Aorta (tissue), 5 donors: ENCODE data around the gene TRPV4. TPM values are rescaled to one million over a fixed set of nuclear protein-coding genes. Genes with fewer than 3 reads are reported as not detected.
"Not testable (repeated sequence)": the region's sequence is repeated elsewhere in the genome, so short reads cannot be mapped to it uniquely, and the experiment has no call there.

Experiments used
- ATAC-seq: fragments of 200-7000 bp; cut with Tn5 transposase; one replicate; pipeline ENCODE4 v1.9.1; 2022; ENCODE audit warnings: moderate library complexity; ENCODE audit not compliant: low FRiP score
- DNase-seq, 2 donors: peaks; one replicate each; pipeline ENCODE4 v3.0.0-alpha.2; 2020
- H3K27ac ChIP-seq, 2 donors: one replicate each; pipeline ENCODE4 v1.5.1; 2013; ENCODE audit warnings: low read length in 2 of 2, mild to moderate bottlenecking in 2 of 2, moderate library complexity in 2 of 2, control low read depth in 1 of 2, inconsistent platforms in 1 of 2, low read depth in 1 of 2
- H3K27me3 ChIP-seq, 2 donors: one replicate each; pipeline ENCODE4 v1.6.1; 2013; ENCODE audit warnings: control low read depth in 1 of 2, low read length in 1 of 2, mild to moderate bottlenecking in 1 of 2, moderate library complexity in 1 of 2; ENCODE audit not compliant: insufficient read depth in 2 of 2, control insufficient read depth in 1 of 2
- H3K36me3 ChIP-seq, 2 donors: one replicate each; pipeline ENCODE4 v1.6.1; 2013; ENCODE audit warnings: control low read depth in 1 of 2, low read length in 1 of 2, mild to moderate bottlenecking in 1 of 2; ENCODE audit not compliant: insufficient read depth in 2 of 2, control insufficient read depth in 1 of 2
- H3K4me1 ChIP-seq, 2 donors: one replicate each; pipeline ENCODE4 v1.6.1; 2013; ENCODE audit warnings: low read length in 2 of 2, control low read depth in 1 of 2, mild to moderate bottlenecking in 1 of 2, moderate library complexity in 1 of 2; ENCODE audit not compliant: insufficient read depth in 2 of 2, control insufficient read depth in 1 of 2
- H3K4me3 ChIP-seq, 2 donors: one replicate each; pipeline ENCODE4 v1.5.1; 2013; ENCODE audit warnings: low read length in 2 of 2, control low read depth in 1 of 2, mild to moderate bottlenecking in 1 of 2
- H3K9me3 ChIP-seq: one replicate; pipeline ENCODE4 v1.6.1; 2013; ENCODE audit warnings: mild to moderate bottlenecking, low read length; ENCODE audit not compliant: control insufficient read depth
- WGBS, 2 donors: extraction: QIAGEN DNeasy Blood & Tissue Kit; methylation state at CpG; one replicate each; pipeline ENCODE4 v1.1.7; 2013; 5-methylcytosine and 5-hydroxymethylcytosine counted together
- intact Hi-C, 2 donors: fragments of 100-400 bp; cut with DNase I; formaldehyde crosslinking; loops; one replicate each; pipeline versions ENCODE4 v1.14.2 to v1.15.0; 2022
- polyA plus RNA-seq, 2 donors: library from polyadenylated mRNA; stranded (reverse); fragments of 200-250 nt; gene quantifications; one replicate each; pipeline ENCODE4 v1.2.3, GENCODE V29; 2013
- total RNA-seq, 2 donors: library from RNA; stranded (reverse); fragmentation: NEBNext Ultra II Directional; extraction: Animal tissue kit (Norgen Biotek cat#: 25700); gene quantifications; one replicate each; pipeline ENCODE4 v1.2.1, GENCODE V29; 2021
- donor health status: healthy with polysubstance abuse.
- donor health status: Bipolar disorder and iron deficiency.
- donor health status: DM: no; HTN: no; CAD: no.
- donor health status: DM: no; HTN: no; CAD: no.
- donor health status: DM: yes; HTN: yes; CAD: no.

Gene TRPV4
- total and polyA plus RNA-seq, 4 donors = 0.08 to 3.9 (median 1.9) TPM

DNA sequence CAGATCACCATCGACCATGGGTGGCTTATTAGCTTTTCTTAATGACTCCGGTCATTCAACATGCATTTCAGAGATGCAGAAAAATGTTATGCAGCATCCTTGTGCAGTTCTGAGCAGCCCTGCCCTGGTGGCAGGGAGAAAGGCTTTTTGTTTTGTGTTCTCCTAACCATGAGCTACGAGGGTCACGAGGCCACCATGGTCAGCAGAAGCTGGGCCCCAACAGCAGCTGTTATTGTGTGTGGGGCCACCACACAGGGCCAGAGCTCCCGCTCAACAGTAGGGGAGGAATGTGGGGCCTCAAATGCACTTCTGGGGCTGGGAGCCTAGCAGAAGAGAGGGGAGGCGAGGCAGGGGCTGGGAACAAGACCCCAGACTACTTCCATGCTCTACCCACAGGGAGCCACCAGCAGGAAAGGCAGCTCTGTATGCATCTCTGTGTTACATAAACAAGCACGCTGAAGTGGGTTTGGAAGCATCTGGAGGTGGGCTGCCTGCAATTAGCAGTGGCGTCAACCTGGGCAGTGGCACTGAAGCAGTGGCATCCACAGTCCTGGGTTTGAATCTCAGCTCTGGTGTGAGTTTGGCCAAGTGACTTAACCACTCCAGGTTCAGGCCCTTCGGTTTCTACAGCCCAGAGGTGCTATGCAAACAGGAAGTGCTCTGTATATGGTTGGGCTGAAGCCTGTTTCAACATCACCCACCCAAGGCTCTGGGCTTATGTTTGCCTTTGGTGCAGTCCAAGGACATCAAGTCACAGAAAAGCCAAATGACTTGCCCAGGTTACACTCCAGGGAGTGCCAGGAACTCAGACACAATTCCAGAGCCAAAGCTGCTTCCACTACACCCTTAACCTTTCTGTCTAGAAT lies 30.9 kb upstream of the TRPV4 start:
- H3K4me1 ChIP-seq = no peaks in the 10 kb centered on the region
- WGBS, 2 donors = 68 to 70% methylated on average over 9 of the region's 9 CpGs
- H3K36me3 ChIP-seq = no peaks in the 10 kb centered on the region
- H3K4me3 ChIP-seq = no peak overlapping the region
- intact Hi-C loops = no loop called here
- H3K27ac ChIP-seq = no peak overlapping the region
- no peak for DNase-seq
- ATAC-seq = peak; percentile 50
- H3K27me3 ChIP-seq = no peaks in the 10 kb centered on the region
- H3K9me3 ChIP-seq = no peaks in the 10 kb centered on the region

GRCh38 chr12:109862491-109862890 lies 29.3 kb upstream of the TRPV4 start:
- WGBS, 2 donors = 89 to 94% methylated on average over 9 of the region's 9 CpGs
- H3K27me3 ChIP-seq, H3K36me3 ChIP-seq, H3K9me3 ChIP-seq, intact Hi-C loops, H3K4me3 ChIP-seq, H3K27ac ChIP-seq, ATAC-seq, H3K4me1 ChIP-seq, DNase-seq: not testable (repeated sequence)

GRCh38 chr12:109861689-109862314 lies 28.6 kb upstream of the TRPV4 start:
- no peak for DNase-seq
- H3K27ac ChIP-seq = no peak overlapping the region
- no peaks in the 10 kb centered on the region for H3K27me3 ChIP-seq
- no peak overlapping the region for H3K4me3 ChIP-seq
- no peaks in the 10 kb centered on the region for H3K4me1 ChIP-seq
- intact Hi-C loops = no loop called here
- no peak for ATAC-seq
- peaks cover 2 to 6% of the 10 kb centered on the region in 2 donors for H3K36me3 ChIP-seq
- WGBS, 2 donors = 77 to 82% methylated on average over 17 of the region's 17 CpGs
- no peaks in the 10 kb centered on the region for H3K9me3 ChIP-seq

GRCh38 chr12:109860977-109861376 lies 27.8 kb upstream of the TRPV4 start:
- H3K27ac ChIP-seq = no peak overlapping the region
- peaks cover 2 to 6% of the 10 kb centered on the region in 2 donors for H3K36me3 ChIP-seq
- H3K9me3 ChIP-seq = no peaks in the 10 kb centered on the region
- no peaks in the 10 kb centered on the region for H3K27me3 ChIP-seq
- 92 to 94% methylated on average over 5 of the region's 5 CpGs for WGBS, 2 donors
- H3K4me3 ChIP-seq = no peak overlapping the region
- intact Hi-C loops = no loop called here
- DNase-seq (no peak), ATAC-seq (no peak)
- H3K4me1 ChIP-seq = no peaks in the 10 kb centered on the region

- Histone ChIP-seq H3K27me3 (no peaks in the 10 kb centered on the region), H3K36me3 (peaks cover 2 to 6% of the 10 kb centered on the region in 2 donors), H3K4me1 (no peaks in the 10 kb centered on the region), H3K4me3 (no peak overlapping the region), H3K27ac (no peak overlapping the region), H3K9me3 (no peaks in the 10 kb centered on the region)
- intact Hi-C loops = no loop called here
- WGBS, 2 donors = 88 to 90% methylated on average over 5 of the region's 5 CpGs
- no peak for DNase-seq
- ATAC-seq = no peak
These were observed 25.6 kb upstream of the TRPV4 start for GRCh38 chr12:109858764-109859163.

DNA sequence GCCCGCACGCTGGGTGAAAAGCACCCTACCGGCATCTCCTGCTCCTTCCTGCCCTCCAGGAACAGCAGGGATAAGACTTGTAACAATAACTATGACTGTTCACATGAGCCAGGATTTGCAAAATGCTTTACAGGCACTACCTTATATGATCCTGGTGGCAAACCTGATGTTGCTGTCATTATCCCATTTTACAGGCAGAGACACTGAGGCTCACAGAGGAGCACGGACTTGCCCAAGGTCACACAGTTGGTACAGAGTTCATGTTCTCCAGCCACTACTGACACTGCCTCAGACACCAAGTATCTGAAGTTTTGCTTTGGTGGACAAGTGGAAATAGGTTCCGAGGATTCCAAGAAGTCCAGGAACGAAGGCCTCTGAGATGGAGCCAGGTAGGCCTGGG lies 24.5 kb upstream of the TRPV4 start:
- no peak overlapping the region for H3K27ac ChIP-seq
- intact Hi-C loops = no loop called here
- H3K9me3 ChIP-seq = no peaks in the 10 kb centered on the region
- no peaks in the 10 kb centered on the region for H3K4me1 ChIP-seq
- 92 to 93% methylated on average over 6 of the region's 6 CpGs for WGBS, 2 donors
- ATAC-seq (no peak), DNase-seq (no peak)
- peaks cover 2 to 6% of the 10 kb centered on the region in 2 donors for H3K36me3 ChIP-seq
- H3K4me3 ChIP-seq = no peak overlapping the region
- H3K27me3 ChIP-seq = no peaks in the 10 kb centered on the region

DNA sequence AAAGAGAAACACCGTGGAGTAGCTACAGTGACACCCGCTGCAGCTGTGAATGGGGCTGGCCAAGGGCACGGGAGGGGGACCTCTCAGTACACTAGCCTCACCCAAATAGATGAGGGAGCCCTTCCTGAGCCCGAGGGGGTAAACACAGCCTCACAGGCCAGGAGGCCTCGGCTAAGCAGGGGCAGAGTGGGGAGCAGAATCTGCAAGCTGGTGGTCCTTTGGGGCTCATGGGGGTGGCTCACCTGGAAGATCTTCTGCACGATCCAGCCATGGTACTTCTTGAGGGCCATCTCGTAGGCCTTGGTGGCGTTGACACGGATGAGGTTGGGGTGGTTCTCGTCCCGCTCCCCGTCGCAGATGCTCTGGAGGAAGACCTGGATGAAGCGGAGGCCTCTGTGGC lies 22.2 kb upstream of the TRPV4 start:
- Histone ChIP-seq H3K27me3 (no peaks in the 10 kb centered on the region), H3K4me1 (no peaks in the 10 kb centered on the region), H3K9me3 (no peaks in the 10 kb centered on the region), H3K36me3 (peaks cover 2 to 6% of the 10 kb centered on the region in 2 donors), H3K4me3 (no peak overlapping the region), H3K27ac (no peak overlapping the region)
- DNase-seq (no peak), ATAC-seq (no peak)
- intact Hi-C loops = no loop called here
- 91% methylated on average over 14 of the region's 14 CpGs for WGBS, 2 donors

DNA sequence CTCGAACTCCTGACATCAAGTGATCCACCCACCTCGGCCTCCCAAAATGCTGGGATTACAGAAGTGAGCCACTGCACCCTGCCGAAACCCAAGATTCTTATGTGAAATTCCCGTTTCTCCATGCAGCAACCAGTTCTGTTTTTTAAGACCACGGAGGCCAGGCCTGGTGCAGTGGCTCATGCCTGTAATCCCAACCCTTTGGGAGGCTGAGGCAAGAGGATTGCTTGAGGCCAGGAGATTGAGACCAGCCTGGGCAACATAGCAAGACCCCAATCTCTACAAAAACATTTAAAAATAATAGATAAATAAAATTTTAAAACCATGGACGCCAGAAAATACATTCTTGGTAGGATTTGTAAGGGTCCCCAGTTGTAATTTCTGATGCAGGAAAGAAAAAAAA lies 17.3 kb upstream of the TRPV4 start:
- intact Hi-C loops, H3K4me1 ChIP-seq, H3K27ac ChIP-seq, H3K9me3 ChIP-seq, DNase-seq, H3K27me3 ChIP-seq, H3K36me3 ChIP-seq, ATAC-seq, H3K4me3 ChIP-seq: not testable (repeated sequence)
- WGBS, 2 donors = 89 to 92% methylated on average over 6 of the region's 6 CpGs
